ENCODE data around the gene HS2ST1.

- TF ChIP-seq POLR2A (IDR thresholded peaks at IDR 0.05; ENCODE audit: low read depth, low read length) (no peak), POLR2AphosphoS5 (IDR thresholded peaks at IDR 0.05; ENCODE audit: low read depth, low read length) (no peak)
Measured at GRCh38 chr1:87030740-87031690, 116.6 kb downstream of the HS2ST1 start.
